ENCODE measurements around the gene CFAP251. TPM values are rescaled to one million over a fixed set of nuclear protein-coding genes. Genes with fewer than 3 reads are reported as not detected.

The CFAP251 gene
- polyA plus RNA-seq, 1 donor from 2014 or later: 4.0 TPM

DNA sequence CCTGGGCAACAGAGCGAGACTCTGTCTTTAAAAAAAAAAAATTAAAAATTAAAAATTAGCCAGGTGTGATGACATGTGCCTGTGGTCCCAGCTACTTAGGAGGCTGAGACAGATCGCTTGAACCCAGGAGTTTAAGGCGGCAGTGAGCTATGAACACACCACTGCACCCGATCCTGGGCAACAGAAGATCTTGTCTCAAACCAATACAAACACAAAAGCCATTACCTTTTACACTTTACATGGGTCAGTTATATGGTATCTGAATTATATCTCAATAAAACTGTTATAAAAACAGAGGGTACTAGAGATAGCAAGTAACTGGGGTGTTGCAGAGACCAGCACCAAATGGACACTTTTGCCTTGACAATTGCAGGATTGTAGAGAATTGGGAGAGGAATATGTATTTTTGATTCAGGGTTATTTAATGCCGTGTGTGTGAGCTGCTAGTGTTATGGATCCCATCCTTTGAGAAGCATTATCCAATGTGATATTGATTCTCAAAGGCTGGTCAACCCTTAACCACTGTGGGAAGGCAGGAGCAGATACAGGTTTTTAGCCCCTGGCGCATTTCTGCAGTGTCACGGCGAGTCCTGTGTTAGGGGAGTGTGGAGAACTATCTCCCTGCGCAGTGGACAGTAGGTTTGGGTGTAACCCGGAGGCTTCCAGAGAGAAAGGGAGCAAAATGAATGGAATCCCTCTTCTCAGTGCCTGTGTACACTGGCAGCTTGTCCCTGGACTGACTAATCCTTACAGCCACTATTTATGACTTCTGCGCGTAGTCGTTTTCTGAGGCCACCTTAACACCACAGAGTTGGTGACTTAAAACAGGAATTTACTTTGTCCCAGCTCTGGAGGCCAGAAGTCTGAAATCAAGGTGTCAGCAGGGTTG, 25.5 kb upstream of the CFAP251 start:
- Histone ChIP-seq H4K20me1 (ENCODE audit: insufficient read depth) (no peaks in the 10 kb centered on the region), H3K9ac (ENCODE audit: low read length) (no peak overlapping the region), H3K27me3 (ENCODE audit: insufficient read depth, low read depth, low read length) (no peaks in the 10 kb centered on the region), H3K4me3 (ENCODE audit: low read length) (no peak overlapping the region), H3K9me2 (ENCODE audit: insufficient read depth, low read length) (no peaks in the 10 kb centered on the region), H3K4me2 (ENCODE audit: low read length) (no peak overlapping the region), H3K36me3 (ENCODE audit: insufficient read depth, low read length) (no peaks in the 10 kb centered on the region), H3K79me2 (replicated peaks; ENCODE audit: insufficient read depth, low read length) (peaks cover 10% of the 10 kb centered on the region), H3F3A (ENCODE audit: insufficient read depth, low read length, poor library complexity, severe bottlenecking) (no peaks in the 10 kb centered on the region), H2AFZ (ENCODE audit: low read depth, low read length) (no peak overlapping the region), H3K9me3 (ENCODE audit: low read length) (no peaks in the 10 kb centered on the region), H3K27ac (ENCODE audit: low read length) (no peak overlapping the region)
- TF ChIP-seq, protein P1, sequence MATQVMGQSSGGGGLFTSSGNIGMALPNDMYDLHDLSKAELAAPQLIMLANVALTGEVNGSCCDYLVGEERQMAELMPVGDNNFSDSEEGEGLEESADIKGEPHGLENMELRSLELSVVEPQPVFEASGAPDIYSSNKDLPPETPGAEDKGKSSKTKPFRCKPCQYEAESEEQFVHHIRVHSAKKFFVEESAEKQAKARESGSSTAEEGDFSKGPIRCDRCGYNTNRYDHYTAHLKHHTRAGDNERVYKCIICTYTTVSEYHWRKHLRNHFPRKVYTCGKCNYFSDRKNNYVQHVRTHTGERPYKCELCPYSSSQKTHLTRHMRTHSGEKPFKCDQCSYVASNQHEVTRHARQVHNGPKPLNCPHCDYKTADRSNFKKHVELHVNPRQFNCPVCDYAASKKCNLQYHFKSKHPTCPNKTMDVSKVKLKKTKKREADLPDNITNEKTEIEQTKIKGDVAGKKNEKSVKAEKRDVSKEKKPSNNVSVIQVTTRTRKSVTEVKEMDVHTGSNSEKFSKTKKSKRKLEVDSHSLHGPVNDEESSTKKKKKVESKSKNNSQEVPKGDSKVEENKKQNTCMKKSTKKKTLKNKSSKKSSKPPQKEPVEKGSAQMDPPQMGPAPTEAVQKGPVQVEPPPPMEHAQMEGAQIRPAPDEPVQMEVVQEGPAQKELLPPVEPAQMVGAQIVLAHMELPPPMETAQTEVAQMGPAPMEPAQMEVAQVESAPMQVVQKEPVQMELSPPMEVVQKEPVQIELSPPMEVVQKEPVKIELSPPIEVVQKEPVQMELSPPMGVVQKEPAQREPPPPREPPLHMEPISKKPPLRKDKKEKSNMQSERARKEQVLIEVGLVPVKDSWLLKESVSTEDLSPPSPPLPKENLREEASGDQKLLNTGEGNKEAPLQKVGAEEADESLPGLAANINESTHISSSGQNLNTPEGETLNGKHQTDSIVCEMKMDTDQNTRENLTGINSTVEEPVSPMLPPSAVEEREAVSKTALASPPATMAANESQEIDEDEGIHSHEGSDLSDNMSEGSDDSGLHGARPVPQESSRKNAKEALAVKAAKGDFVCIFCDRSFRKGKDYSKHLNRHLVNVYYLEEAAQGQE (IDR thresholded peaks at IDR 0.05; ENCODE audit: borderline replicate concordance): no peak
- no peak for TF ChIP-seq MXI1 (conservative IDR thresholded peaks at IDR 0.05; ENCODE audit: poor library complexity, severe bottlenecking)
- TF ChIP-seq POLR2AphosphoS5 (IDR thresholded peaks at IDR 0.05): no peak
- TF ChIP-seq, protein P2, sequence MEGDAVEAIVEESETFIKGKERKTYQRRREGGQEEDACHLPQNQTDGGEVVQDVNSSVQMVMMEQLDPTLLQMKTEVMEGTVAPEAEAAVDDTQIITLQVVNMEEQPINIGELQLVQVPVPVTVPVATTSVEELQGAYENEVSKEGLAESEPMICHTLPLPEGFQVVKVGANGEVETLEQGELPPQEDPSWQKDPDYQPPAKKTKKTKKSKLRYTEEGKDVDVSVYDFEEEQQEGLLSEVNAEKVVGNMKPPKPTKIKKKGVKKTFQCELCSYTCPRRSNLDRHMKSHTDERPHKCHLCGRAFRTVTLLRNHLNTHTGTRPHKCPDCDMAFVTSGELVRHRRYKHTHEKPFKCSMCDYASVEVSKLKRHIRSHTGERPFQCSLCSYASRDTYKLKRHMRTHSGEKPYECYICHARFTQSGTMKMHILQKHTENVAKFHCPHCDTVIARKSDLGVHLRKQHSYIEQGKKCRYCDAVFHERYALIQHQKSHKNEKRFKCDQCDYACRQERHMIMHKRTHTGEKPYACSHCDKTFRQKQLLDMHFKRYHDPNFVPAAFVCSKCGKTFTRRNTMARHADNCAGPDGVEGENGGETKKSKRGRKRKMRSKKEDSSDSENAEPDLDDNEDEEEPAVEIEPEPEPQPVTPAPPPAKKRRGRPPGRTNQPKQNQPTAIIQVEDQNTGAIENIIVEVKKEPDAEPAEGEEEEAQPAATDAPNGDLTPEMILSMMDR (IDR thresholded peaks at IDR 0.05; ENCODE audit: poor library complexity, severe bottlenecking): no peak
- no peak for TF ChIP-seq EP300 (conservative IDR thresholded peaks at IDR 0.05; ENCODE audit: poor library complexity, severe bottlenecking)
- no peak for TF ChIP-seq RAD21 (conservative IDR thresholded peaks at IDR 0.05)
- no peak for TF ChIP-seq EZH2 (IDR thresholded peaks at IDR 0.05; ENCODE audit: borderline replicate concordance, insufficient read depth, low read length, poor library complexity, severe bottlenecking)
- TF ChIP-seq TAF1 (IDR thresholded peaks at IDR 0.05; ENCODE audit: low read depth): no peak
- no peak for TF ChIP-seq SMC3 (conservative IDR thresholded peaks at IDR 0.05; ENCODE audit: poor library complexity)

DNA sequence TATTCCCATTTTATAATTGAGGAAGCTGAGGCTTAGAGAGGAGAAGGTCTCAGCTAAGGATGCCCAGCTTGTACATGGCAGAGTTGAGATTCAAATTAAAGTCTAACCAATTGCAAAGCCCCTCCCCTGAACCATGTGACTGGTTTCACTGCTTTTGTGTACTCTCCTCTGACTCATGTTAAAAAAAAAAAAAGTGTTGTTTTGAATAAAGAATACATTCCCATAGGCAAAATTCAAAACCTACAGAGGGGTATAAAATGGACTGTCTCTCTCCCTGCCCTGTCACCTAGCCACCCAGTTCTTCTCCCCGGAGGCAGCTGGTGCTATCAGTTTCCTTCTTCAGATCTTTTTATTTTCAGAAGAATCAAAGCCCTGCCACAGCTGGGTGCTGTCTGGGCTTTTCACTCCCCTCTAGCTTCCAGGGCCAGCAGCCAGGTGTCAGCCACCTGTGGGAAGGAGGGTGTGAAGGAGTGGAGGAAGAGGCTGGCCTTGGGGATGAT, 24.4 kb upstream of the CFAP251 start:
- H3F3A ChIP-seq (ENCODE audit: insufficient read depth, low read length, poor library complexity, severe bottlenecking): no peaks in the 10 kb centered on the region
- no peaks in the 10 kb centered on the region for H4K20me1 ChIP-seq (ENCODE audit: insufficient read depth)
- H3K36me3 ChIP-seq (ENCODE audit: insufficient read depth, low read length): no peaks in the 10 kb centered on the region
- TF ChIP-seq TAF1 (IDR thresholded peaks at IDR 0.05; ENCODE audit: low read depth) (no peak), EZH2 (IDR thresholded peaks at IDR 0.05; ENCODE audit: borderline replicate concordance, insufficient read depth, low read length, poor library complexity, severe bottlenecking) (no peak), RAD21 (conservative IDR thresholded peaks at IDR 0.05) (no peak), POLR2AphosphoS5 (IDR thresholded peaks at IDR 0.05) (no peak), SMC3 (conservative IDR thresholded peaks at IDR 0.05; ENCODE audit: poor library complexity) (no peak), MXI1 (conservative IDR thresholded peaks at IDR 0.05; ENCODE audit: poor library complexity, severe bottlenecking) (no peak), EP300 (conservative IDR thresholded peaks at IDR 0.05; ENCODE audit: poor library complexity, severe bottlenecking) (no peak)
- TF ChIP-seq, protein P2 (IDR thresholded peaks at IDR 0.05; ENCODE audit: poor library complexity, severe bottlenecking): no peak
- TF ChIP-seq, protein P1 (IDR thresholded peaks at IDR 0.05; ENCODE audit: borderline replicate concordance): no peak
- no peak overlapping the region for H3K4me3 ChIP-seq (ENCODE audit: low read length)
- peaks cover 10% of the 10 kb centered on the region for H3K79me2 ChIP-seq (replicated peaks; ENCODE audit: insufficient read depth, low read length)
- H3K27me3 ChIP-seq (ENCODE audit: insufficient read depth, low read depth, low read length): no peaks in the 10 kb centered on the region
- H3K9ac ChIP-seq (ENCODE audit: low read length): no peak overlapping the region
- H2AFZ ChIP-seq (ENCODE audit: low read depth, low read length): no peak overlapping the region
- H3K9me2 ChIP-seq (ENCODE audit: insufficient read depth, low read length): no peaks in the 10 kb centered on the region
- H3K27ac ChIP-seq (ENCODE audit: low read length): no peak overlapping the region
- no peaks in the 10 kb centered on the region for H3K9me3 ChIP-seq (ENCODE audit: low read length)
- no peak overlapping the region for H3K4me2 ChIP-seq (ENCODE audit: low read length)
